ENCODE results near the gene SEMA4D. TPM values are rescaled to one million over a fixed set of nuclear protein-coding genes. Genes with fewer than 3 reads are reported as not detected.

Gene SEMA4D
- total RNA-seq, 1 donor from 2014 or later, result 13.5 TPM

DNA sequence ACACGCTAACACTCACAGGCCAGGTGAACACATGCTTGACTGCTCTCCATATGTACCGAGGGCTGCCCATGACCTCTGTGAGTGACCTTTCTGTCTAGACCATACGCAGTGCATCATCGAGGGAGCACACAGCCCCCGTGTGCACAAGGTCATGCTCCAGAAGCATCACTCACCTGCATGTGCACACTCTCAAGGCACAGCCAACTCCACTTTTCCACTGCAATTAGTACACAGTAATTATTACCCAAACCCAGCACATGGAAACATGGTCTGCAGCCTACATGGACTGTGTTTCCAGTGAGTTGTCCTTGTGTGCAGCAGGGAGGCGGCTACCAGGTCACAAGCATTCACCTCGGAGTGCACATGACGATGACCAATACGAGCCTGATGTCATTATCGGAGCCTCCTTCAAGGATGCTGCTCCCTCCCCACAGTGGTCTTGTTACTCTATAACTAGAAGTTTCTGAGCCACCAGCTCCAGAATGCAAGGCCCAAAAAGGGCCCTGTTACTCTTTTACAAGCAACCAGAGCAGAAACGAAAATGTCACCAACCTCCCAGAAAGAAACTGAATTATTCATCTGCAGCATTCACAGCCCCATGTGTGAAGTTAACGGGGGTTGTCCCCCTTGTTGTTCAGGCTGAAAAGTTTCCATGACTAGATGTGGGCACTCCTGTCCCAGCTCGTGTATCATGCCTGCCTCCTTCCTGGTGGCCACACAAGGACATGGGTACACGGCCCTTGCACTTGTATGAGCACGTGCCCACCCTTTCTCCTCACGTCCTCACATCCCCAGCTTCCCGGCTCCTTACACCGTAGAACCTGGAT, 31.2 kb downstream of the SEMA4D start:
- intact Hi-C loops (cut with DNase I), result no loop called here
- Histone ChIP-seq H3K4me3 (no peak overlapping the region), H3K9me3 (no peaks in the 10 kb centered on the region), H3K27ac (no peak overlapping the region), H3K36me3 (no peaks in the 10 kb centered on the region), H3K27me3 (no peaks in the 10 kb centered on the region), H3K4me1 (no peaks in the 10 kb centered on the region)
- TF ChIP-seq, protein P1, sequence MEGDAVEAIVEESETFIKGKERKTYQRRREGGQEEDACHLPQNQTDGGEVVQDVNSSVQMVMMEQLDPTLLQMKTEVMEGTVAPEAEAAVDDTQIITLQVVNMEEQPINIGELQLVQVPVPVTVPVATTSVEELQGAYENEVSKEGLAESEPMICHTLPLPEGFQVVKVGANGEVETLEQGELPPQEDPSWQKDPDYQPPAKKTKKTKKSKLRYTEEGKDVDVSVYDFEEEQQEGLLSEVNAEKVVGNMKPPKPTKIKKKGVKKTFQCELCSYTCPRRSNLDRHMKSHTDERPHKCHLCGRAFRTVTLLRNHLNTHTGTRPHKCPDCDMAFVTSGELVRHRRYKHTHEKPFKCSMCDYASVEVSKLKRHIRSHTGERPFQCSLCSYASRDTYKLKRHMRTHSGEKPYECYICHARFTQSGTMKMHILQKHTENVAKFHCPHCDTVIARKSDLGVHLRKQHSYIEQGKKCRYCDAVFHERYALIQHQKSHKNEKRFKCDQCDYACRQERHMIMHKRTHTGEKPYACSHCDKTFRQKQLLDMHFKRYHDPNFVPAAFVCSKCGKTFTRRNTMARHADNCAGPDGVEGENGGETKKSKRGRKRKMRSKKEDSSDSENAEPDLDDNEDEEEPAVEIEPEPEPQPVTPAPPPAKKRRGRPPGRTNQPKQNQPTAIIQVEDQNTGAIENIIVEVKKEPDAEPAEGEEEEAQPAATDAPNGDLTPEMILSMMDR (IDR thresholded peaks at IDR 0.05), result no peak
- no peak for DNase-seq (ENCODE audit: low spot score in 2 of 2)

DNA sequence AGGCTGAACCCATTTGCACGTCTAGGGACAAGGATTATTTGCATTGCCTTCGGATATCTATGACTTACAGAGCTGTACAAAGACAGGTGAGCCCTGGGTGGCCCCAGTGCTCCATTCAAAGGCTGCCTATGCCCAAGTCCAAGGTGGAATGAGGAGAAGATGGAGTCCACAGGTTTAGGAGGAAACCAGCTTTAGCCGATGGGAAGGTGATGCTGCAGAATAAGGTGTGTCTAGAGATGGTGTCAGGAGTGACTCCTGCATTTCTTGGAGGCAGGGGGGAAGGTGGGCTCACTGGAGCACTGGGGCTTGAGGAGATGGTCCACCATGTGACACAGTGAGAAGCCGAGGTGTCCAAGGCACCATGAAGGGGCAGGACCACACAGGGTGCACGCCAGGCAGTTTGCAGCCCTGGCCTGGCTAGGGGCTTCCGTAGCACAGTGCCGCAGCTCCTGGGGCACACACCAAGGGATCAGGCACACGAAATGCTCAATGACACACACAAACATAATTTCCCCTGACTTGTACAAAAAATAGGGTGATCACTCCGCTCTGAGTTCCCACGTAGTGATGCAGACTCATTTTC, 32.1 kb downstream of the SEMA4D start:
- TF ChIP-seq, protein P1 (IDR thresholded peaks at IDR 0.05), result no peak
- no peaks in the 10 kb centered on the region for H3K4me1 ChIP-seq
- DNase-seq (ENCODE audit: low spot score in 2 of 2), result no peak
- no peaks in the 10 kb centered on the region for H3K9me3 ChIP-seq
- H3K36me3 ChIP-seq, result no peaks in the 10 kb centered on the region
- no peak overlapping the region for H3K27ac ChIP-seq
- intact Hi-C loops (cut with DNase I), result no loop called here
- no peak overlapping the region for H3K4me3 ChIP-seq
- no peaks in the 10 kb centered on the region for H3K27me3 ChIP-seq

DNA sequence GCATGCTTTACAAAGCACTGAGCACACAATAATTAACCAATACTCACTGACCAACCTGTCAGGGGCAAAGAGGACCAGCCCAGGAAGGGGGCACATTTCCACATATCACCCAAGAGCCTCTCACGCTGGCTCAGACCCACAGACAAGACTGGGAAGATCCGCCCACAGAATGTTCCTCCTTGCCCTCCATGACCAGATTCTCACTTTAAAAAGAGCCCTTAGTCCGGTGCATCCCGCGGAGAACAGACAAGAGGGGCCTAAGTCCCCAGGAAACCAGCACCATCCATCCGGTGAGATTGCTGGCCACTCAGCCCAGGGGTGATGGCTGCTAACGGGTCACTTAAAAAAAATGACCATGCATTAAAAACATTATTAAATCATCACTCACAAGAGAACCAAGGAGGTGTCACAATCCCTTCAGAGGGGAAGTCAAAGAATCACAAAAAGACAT, 32.9 kb downstream of the SEMA4D start:
- intact Hi-C loops (cut with DNase I), result no loop called here
- no peak for DNase-seq (ENCODE audit: low spot score in 2 of 2)

DNA sequence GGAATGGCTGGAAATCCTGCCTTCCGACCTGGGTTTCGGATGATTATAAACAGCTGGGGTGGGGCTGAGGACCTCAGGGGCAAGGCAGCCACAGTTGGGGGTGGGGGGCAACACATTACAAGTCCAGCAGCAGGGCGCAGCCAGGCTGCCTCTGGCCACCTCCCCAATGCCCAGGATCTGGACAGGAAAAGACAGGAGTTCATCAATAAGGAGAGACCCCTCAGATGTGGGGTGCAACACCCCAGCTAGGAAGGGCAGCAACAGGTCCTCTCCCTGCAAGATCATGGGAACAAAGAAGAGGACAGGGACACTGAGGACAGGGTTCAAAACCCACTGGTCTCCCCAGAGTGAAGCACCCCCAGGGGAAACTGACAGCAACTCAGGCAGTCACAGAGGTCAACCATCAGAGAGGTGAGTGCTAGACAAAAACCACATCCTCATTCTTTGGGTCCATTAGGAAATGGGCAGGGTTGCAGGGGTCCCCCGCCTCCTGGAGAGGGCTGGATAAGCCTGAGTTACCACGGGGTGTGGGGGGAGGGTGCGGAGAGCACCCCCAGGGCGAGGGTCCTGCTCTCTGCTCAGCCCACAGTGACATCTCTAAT, 33.5 kb downstream of the SEMA4D start:
- TF ChIP-seq, protein P1 (IDR thresholded peaks at IDR 0.05), result no peak
- intact Hi-C loops (cut with DNase I), result no loop called here
- H3K27me3 ChIP-seq, result no peaks in the 10 kb centered on the region
- no peak overlapping the region for H3K4me3 ChIP-seq
- no peak overlapping the region for H3K27ac ChIP-seq
- no peaks in the 10 kb centered on the region for H3K9me3 ChIP-seq
- H3K36me3 ChIP-seq, result no peaks in the 10 kb centered on the region
- DNase-seq (ENCODE audit: low spot score in 2 of 2), result no peak
- H3K4me1 ChIP-seq, result no peaks in the 10 kb centered on the region

More for the DNA sequence above, 32.9 kb downstream of the SEMA4D start:
- no peaks in the 10 kb centered on the region for H3K27me3 ChIP-seq
- no peaks in the 10 kb centered on the region for H3K4me1 ChIP-seq
- H3K36me3 ChIP-seq, result no peaks in the 10 kb centered on the region
- H3K27ac ChIP-seq, result no peak overlapping the region
- H3K9me3 ChIP-seq, result no peaks in the 10 kb centered on the region
- TF ChIP-seq, protein P1 (IDR thresholded peaks at IDR 0.05), result no peak
- no peak overlapping the region for H3K4me3 ChIP-seq

DNA sequence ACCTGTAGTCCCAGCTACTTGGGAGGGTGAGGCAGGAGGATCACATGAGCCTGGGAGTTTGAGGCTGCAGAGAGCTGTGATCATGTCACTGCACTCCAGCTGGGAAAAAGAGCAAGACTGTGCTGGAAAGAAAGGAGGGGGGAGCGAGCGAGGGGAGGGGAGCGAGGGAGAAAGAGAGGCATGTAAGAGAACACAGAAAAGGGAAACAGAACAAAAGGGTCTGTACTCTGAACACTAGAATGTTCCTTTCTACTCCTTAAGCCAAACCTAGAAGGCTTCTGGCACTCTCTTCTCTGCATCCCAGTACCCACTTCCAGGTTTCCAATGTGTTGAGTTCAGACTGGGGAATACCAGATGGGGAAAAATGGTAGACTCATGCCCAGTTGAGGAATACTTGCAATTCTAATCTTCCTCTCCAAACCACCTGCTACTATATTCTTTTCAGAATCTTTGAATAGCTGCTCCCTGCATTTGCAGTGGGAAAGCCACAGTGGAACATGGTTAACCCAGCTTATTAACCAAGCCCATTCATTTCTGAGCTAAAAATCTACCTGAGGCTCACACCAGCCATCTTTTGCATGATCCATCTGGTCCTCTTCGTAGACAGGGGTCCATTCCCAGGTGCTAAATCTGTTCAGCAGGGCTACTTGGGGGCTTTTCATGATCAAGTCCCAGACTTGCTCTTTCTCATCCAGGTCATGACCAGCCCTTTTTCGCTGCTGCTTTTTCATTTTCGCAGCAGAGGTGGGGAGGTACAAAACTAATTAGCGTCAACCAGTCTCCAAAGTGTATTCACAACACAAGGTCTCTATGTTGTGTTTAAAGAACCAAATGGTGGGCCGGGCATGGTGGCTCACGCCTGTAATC, 34.9 kb downstream of the SEMA4D start:
- no peaks in the 10 kb centered on the region for H3K9me3 ChIP-seq
- intact Hi-C loops (cut with DNase I), result no loop called here
- no peaks in the 10 kb centered on the region for H3K36me3 ChIP-seq
- TF ChIP-seq, protein P1 (IDR thresholded peaks at IDR 0.05), result no peak
- H3K4me1 ChIP-seq, result no peaks in the 10 kb centered on the region
- no peak overlapping the region for H3K27ac ChIP-seq
- no peaks in the 10 kb centered on the region for H3K27me3 ChIP-seq
- no peak for DNase-seq (ENCODE audit: low spot score in 2 of 2)
- no peak overlapping the region for H3K4me3 ChIP-seq

Measured in ascending aorta (tissue), 2 donors.